HepG2 (cell line): ENCODE measurements around the gene PARN. TPM values are rescaled to one million over a fixed set of nuclear protein-coding genes. Genes with fewer than 3 reads are reported as not detected.
A peak's percentile ranks its signal among the peaks of the same experiment; 100 is the strongest.

Experiments used
- AGO1 ChIP-seq: fragments of 200-400 bp; formaldehyde crosslinking; IDR thresholded peaks from 2 replicates; pipeline ENCODE4 v1.6.1; 2017; ENCODE audit warnings: mild to moderate bottlenecking, low read depth, low read length, moderate library complexity; ENCODE audit not compliant: poor library complexity, severe bottlenecking
- ATF3 ChIP-seq: sonication (generic); formaldehyde crosslinking; IDR thresholded peaks from 2 replicates; pipeline ENCODE4 v1.4.0; 2020; ENCODE audit warnings: missing genetic modification reagents
- BRD4 ChIP-seq: sonication (generic); formaldehyde crosslinking; IDR thresholded peaks from 2 replicates; pipeline ENCODE4 v1.4.0; 2020; ENCODE audit warnings: missing genetic modification reagents
- CREBL2 ChIP-seq: sonication (generic); formaldehyde crosslinking; IDR thresholded peaks from 2 replicates; pipeline ENCODE4 v1.8.1; 2023; ENCODE audit warnings: missing genetic modification reagents, mild to moderate bottlenecking, borderline replicate concordance
- E2F5 ChIP-seq: sonication (generic); formaldehyde crosslinking; conservative IDR thresholded peaks from 2 replicates; pipeline ENCODE4 v1.4.0; 2020; ENCODE audit warnings: missing genetic modification reagents
- ETV6 ChIP-seq: sonication (generic); formaldehyde crosslinking; conservative IDR thresholded peaks from 2 replicates; pipeline ENCODE4 v1.4.0; 2020; ENCODE audit warnings: missing genetic modification reagents
- HNF4A ChIP-seq: sonication (generic); formaldehyde crosslinking; IDR thresholded peaks from 2 replicates; pipeline ENCODE4 v1.4.0; 2020; ENCODE audit warnings: missing genetic modification reagents
- HOMEZ ChIP-seq: IDR thresholded peaks from 2 replicates; pipeline ENCODE4 v1.6.1; 2016; ENCODE audit warnings: low read depth
- MLXIP ChIP-seq: sonication (generic); formaldehyde crosslinking; IDR thresholded peaks from 2 replicates; pipeline ENCODE4 v1.9.0; 2021; ENCODE audit warnings: missing genetic modification reagents, borderline replicate concordance
- NRL ChIP-seq: sonication (generic); formaldehyde crosslinking; IDR thresholded peaks from 2 replicates; pipeline ENCODE4 v1.5.0; 2020; ENCODE audit warnings: missing genetic modification reagents, mild to moderate bottlenecking, moderate library complexity, borderline replicate concordance
- PHF21A ChIP-seq: sonication (generic); formaldehyde crosslinking; IDR thresholded peaks from 2 replicates; pipeline ENCODE4 v1.5.0; 2020; ENCODE audit warnings: mild to moderate bottlenecking, missing genetic modification reagents
- RELA ChIP-seq: sonication (generic); formaldehyde crosslinking; IDR thresholded peaks from 2 replicates; pipeline ENCODE4 v1.4.0; 2020; ENCODE audit warnings: missing genetic modification reagents
- REPIN1 ChIP-seq: sonication (generic); formaldehyde crosslinking; IDR thresholded peaks from 2 replicates; pipeline ENCODE4 v1.8.0; 2022; ENCODE audit warnings: missing genetic modification reagents, low read depth, mild to moderate bottlenecking, borderline replicate concordance
- SETDB1 ChIP-seq: sonication (generic); formaldehyde crosslinking; IDR thresholded peaks from 2 replicates; pipeline ENCODE4 v1.5.1; 2020; ENCODE audit warnings: missing genetic modification reagents, mild to moderate bottlenecking, borderline replicate concordance
- SMYD3 ChIP-seq: sonication (generic); formaldehyde crosslinking; IDR thresholded peaks from 2 replicates; pipeline ENCODE4 v1.8.1; 2023; ENCODE audit warnings: mild to moderate bottlenecking, missing genetic modification reagents
- SP5 ChIP-seq: IDR thresholded peaks from 2 replicates; pipeline ENCODE4 v1.6.1; 2016; ENCODE audit warnings: low read depth, borderline replicate concordance
- THAP11 ChIP-seq: IDR thresholded peaks from 2 replicates; pipeline ENCODE4 v1.6.1; 2016; ENCODE audit warnings: missing biosample characterization, missing genetic modification reagents
- YEATS4 ChIP-seq: sonication (generic); formaldehyde crosslinking; IDR thresholded peaks from 2 replicates; pipeline ENCODE4 v1.4.0; 2020; ENCODE audit warnings: missing genetic modification reagents, borderline replicate concordance
- ZGPAT ChIP-seq: IDR thresholded peaks from 2 replicates; pipeline ENCODE4 v1.6.1; 2016; ENCODE audit warnings: mild to moderate bottlenecking
- ZNF629 ChIP-seq: sonication (generic); formaldehyde crosslinking; conservative IDR thresholded peaks from 2 replicates; pipeline ENCODE4 v1.5.0; 2020; ENCODE audit warnings: missing genetic modification reagents
- ZSCAN21 ChIP-seq: sonication (generic); formaldehyde crosslinking; IDR thresholded peaks from 2 replicates; pipeline ENCODE4 v1.8.0; 2022; ENCODE audit warnings: mild to moderate bottlenecking, missing genetic modification reagents, moderate library complexity, borderline replicate concordance
- polyA plus RNA-seq, 8 experiments: library from polyadenylated mRNA; depleted of rRNA in 3 of 8; stranded (reverse) in 7 of 8; unstranded in 1 of 8; fragments of >200 nt; fragmentation: Illumina TruSeq in 4 of 8; extraction: Trizol in 4 of 8; gene quantifications; 2 replicates each; pipeline versions ENCODE4 v1.2.1 to v1.2.3, GENCODE V29; 2011 to 2016; ENCODE audit warnings: low read depth in 4 of 8, missing spikeins in 1 of 8, mixed read lengths in 1 of 8; ENCODE audit not compliant: insufficient read depth in 1 of 8
- total RNA-seq, 5 experiments: library from RNA; depleted of rRNA; stranded (reverse); fragments of >200 nt; fragmentation: Illumina TruSeq; extraction: Trizol; gene quantifications; 2 replicates each; pipeline ENCODE4 v1.2.3, GENCODE V29; 2016; ENCODE audit warnings: low read depth in 1 of 5

Gene PARN
- total and polyA plus RNA-seq, 2 of the 13 experiments (the other 11 are each of a cell fraction or from before 2014, with no cell fraction given) = 13.3 to 47.6 TPM

- TF ChIP-seq SETDB1 (CRISPR knock-in tag) (no peak), AGO1 (no peak), ZGPAT (CRISPR knock-in tag) (no peak), HOMEZ (no peak), ATF3 (0 out of 2 replicates have a peak, but pooled peaks have one; percentile 22), REPIN1 (no peak; the same call in 1 of the 2 replicates), E2F5 (CRISPR knock-in tag) (no peak), MLXIP (CRISPR knock-in tag) (no peak), HNF4A (CRISPR knock-in tag) (peak; percentile 75), ETV6 (CRISPR knock-in tag) (no peak), BRD4 (no peak), ZSCAN21 (CRISPR knock-in tag) (no peak), CREBL2 (no peak), RELA (CRISPR knock-in tag) (no peak), NRL (CRISPR knock-in tag) (no peak), ZNF629 (CRISPR knock-in tag) (no peak; the same call in 1 of the 2 replicates), PHF21A (peak; percentile 24; the same call in 1 of the 2 replicates), YEATS4 (CRISPR knock-in tag) (no peak), THAP11 (CRISPR knock-in tag) (0 out of 2 replicates have a peak, but pooled peaks have one; percentile 12), SP5 (CRISPR knock-in tag) (no peak), SMYD3 (CRISPR knock-in tag) (no peak)
Measured at GRCh38 chr16:14549789-14550153, 80.3 kb downstream of the PARN start (continued).
